Muscle of back (tissue), 11 donors: ENCODE results near the gene STX8. TPM values are rescaled to one million over a fixed set of nuclear protein-coding genes. Genes with fewer than 3 reads are reported as not detected.
"Not testable (repeated sequence)": the region's sequence is repeated elsewhere in the genome, so short reads cannot be mapped to it uniquely, and the experiment has no call there.

ENCODE experiments used
- DNase-seq, 3 donors: peaks; one replicate each; pipeline versions ENCODE4 v3.0.0 to v3.0.0-alpha.2; 2013
- polyA plus RNA-seq, 10 donors: library from polyadenylated mRNA; unstranded; fragments of 120-200 nt; gene quantifications; one replicate each; pipeline ENCODE4 v1.2.1, GENCODE V29; 2013; ENCODE audit not compliant: insufficient read length in 10 of 10

Gene STX8
- polyA plus RNA-seq, 10 donors = 43.2 to 49.1 (median 45.6) TPM

DNA sequence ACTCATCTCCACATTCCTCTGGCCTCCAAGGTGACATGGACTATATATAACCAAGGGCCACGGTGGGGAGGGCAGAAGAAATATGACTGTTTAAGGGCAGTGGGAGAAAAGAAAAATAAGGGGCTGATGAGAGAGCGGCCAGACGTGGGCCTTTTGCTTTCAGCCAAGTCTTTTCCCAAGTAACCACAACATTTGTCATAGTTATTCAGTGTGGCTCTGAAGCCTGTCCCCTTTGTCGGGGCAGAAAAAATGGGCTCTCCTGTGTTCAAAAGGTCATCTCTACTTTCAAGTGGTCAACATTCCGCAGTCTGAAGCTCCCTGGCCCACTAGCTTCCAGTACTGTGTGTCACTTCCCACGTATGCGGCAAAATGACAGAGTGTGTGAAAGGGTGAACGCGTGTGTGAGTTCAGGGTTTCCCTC lies 308.9 kb downstream of the STX8 start:
- DNase-seq = no peak

- no peak for DNase-seq
Measured at GRCh38 chr17:9266031-9266680, 309.5 kb downstream of the STX8 start.

GRCh38 chr17:9261081-9262012 lies 314.3 kb downstream of the STX8 start:
- no peak for DNase-seq

DNA sequence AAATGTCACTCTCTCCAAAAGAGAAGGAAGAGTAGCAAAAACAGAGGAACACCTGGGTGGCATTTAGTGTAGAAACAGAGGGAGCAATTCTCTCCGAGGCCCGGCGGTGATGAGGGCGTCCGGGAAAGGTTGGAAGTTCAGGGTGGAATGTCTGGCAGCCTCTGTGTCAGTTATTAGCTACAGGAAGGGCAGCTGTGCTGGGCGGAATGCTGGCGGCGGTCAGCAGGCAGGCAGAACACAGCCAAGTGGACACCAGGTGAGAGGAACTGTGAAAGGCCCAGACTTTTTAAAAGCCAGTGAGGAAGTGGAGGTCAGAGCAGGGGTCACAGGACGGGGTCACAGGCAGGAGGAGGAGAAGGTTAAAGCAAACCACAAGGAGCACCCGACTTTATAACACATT lies 316.2 kb downstream of the STX8 start:
- DNase-seq = peak in 1 of 3 donors; percentile 46

DNA sequence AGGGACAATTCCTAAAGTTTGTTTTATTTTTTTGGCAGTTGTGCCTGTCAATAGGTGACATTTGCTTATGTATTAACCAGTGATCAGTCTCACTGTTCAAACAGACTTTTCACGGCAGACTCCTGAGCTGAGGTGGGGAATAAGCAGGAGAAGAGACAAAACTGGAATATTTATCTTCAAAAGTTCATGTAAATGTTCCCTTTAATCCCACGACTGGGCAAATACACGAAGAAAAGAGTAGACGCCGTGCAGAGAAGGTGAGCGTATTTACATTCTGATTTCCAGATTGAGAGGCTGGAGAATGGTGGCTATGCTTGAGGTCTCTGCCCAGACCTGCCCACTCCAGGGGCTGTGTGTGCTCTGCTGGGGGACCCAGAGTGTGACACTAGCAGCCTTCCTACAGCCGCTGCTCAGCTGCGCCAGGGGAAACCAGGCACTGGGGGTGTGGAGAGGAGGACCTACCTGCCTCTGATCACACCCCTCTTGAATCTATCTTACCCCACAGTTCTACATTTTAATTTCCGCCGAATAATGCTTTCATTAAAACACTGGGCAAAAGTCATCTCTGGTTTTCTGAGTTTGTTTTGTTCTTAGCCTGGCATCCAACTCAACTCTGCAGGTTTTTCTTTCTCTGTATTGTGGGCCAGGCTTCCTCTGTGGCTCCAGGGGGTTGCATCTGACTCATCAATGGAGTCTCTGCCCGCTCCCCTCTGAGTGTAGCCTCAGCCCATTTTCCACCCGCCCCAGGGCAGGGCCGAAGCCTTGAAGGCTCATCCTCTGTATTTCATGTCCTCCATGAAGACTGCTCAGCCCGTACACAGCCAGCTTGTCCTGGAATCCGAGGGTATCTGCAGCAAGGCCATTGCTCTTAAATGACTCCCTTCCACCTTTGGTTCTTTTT lies 317.3 kb downstream of the STX8 start:
- DNase-seq = no peak

- not testable (repeated sequence) for DNase-seq
Measured at GRCh38 chr17:9257630-9257965, 318.0 kb downstream of the STX8 start.

DNA sequence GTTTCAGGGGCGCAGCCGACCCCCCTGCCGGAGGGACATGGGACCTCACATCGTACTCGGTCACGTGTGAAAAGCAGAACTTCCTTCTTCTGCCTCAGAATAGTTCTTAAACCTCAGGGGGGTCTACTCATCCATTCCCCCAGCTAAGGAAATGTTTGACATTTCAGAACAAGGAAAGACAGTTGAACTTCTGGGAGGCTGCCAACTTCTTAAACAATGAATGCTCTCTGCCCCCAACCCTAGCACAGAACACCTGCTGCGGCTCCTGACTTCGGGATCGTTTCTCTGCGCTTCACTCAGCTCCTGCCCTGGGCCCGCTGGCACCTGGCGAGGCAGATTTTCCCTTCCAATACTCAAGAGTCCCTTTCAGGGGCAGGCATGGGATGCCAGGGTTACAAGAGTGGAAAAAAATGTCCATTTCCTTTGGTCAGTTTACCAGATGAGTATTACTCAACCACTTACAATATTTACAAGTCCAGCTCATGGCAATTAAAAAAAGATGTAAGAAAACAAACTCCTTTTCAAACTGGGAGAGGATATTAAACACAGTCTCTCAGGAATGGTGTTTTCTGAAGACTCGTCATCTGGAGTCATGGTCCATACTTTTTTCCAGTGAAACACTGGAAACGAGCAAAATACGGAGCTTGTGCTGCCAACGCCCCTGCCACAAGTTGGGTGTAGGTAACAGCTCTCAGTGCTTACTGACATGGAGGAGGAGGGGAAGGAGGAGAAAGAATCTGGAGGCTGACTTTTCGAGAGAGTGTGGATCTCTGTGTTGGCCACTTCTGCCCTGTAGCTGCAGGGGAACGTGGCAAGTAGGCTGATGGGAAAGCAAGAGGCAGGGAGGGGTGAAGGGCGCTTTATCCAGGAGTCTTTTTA lies 318.6 kb downstream of the STX8 start:
- no peak for DNase-seq

DNA sequence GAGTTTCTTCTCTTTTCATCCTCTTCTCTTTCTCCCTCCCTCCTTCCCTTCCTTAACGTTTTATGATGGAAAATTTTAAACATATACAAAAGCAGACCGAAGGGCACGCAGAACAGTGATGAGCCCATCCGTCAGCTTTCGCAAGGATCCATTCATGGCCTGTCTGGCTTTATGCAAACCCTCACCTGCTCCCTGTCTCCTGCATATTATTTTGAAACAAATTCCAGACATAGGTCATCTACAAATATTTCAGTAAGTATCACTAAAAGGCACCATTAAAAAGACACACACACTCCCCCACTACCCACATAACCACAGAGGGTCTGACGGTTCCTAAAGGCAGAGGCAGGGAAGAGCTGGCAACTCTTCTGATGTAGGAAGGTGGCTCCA lies 319.3 kb downstream of the STX8 start:
- no peak for DNase-seq

GRCh38 chr17:9255833-9256232 lies 319.8 kb downstream of the STX8 start:
- no peak for DNase-seq

DNA sequence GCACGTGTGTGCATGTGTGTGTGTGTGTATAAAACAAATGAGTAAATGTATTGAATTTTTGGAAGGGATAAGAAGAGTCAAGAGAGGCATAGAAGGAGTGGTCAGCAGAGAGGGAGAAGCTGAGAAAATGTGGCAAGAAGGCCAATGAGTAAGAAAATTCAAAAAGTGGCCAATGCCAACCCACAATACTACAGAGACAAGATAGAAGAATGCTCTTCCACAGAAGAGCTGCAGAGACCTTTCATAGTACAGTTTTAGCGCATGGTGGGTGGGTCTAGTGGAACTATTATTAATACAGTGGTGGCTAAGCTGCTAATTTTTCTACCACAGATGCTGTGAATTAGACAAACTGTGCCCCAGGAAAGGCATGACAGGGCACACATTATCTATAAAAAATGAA lies 320.8 kb downstream of the STX8 start:
- no peak for DNase-seq

DNA sequence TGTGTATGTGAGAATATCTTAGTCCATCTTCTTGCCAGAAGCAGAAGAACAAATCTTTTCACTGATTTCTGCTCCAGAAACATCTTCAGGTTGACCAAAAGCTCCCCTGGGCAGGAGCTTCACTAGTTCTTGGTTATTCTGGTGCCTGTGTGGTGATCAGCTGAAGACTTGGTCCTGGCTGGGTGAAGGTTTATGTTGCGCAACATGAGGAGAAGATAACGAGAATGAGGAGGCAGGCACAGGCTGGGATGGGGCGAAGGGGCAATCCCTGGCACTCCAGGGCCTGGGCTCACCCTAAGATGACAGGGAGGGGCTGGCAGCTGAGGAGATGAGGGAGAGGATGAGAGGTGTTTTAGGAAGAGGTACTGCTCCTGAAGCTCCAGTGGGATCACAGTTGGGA lies 322.3 kb downstream of the STX8 start:
- no peak for DNase-seq

DNA sequence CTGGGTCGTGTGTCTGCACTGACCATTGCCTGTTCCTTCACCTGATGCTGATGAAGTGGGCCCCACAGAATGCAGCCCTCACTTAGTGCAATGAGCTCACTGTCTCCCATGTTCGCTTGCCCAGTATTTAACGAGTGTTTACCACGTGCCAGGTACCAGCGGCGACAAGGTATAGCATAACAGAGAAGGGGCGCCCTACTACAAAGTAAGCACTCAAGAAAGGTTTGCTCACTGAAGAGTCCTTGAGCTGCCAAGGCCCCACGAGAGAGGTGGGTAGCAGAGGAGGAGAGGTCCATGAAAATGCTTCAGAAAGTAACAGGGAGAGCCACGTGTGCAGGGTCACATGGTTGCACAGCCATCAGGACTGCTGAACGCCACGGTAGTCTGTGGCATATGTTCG lies 324.3 kb downstream of the STX8 start:
- DNase-seq = no peak

- DNase-seq = no peak
Measured at GRCh38 chr17:9249245-9249953, 326.2 kb downstream of the STX8 start.

DNA sequence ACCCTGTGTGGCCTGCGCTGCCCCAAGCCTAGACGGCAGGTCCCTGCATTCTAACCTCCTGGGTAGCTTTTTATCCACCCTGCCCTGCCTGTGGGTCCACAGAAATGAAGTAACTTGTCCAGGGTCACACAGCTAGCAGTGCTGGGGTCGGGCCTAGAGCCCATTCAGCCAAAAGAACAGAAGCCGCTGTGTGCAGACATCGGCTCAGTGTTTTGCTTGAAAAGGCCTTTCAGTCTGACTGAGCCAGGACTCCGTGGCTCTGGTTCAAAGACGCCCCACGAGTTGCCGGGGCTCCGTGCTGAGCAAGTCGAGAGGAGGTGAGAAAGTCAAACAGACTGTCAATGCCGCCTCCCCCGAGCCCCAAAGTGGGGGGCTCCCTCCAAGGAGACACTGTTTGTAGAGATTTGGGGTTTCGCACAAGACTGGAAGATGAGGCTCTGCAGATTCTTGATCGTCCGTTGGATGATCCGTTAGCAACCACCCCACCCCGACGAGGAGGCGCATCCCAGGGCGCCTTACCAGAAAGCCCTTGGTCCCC lies 328.1 kb downstream of the STX8 start:
- DNase-seq = no peak

DNA sequence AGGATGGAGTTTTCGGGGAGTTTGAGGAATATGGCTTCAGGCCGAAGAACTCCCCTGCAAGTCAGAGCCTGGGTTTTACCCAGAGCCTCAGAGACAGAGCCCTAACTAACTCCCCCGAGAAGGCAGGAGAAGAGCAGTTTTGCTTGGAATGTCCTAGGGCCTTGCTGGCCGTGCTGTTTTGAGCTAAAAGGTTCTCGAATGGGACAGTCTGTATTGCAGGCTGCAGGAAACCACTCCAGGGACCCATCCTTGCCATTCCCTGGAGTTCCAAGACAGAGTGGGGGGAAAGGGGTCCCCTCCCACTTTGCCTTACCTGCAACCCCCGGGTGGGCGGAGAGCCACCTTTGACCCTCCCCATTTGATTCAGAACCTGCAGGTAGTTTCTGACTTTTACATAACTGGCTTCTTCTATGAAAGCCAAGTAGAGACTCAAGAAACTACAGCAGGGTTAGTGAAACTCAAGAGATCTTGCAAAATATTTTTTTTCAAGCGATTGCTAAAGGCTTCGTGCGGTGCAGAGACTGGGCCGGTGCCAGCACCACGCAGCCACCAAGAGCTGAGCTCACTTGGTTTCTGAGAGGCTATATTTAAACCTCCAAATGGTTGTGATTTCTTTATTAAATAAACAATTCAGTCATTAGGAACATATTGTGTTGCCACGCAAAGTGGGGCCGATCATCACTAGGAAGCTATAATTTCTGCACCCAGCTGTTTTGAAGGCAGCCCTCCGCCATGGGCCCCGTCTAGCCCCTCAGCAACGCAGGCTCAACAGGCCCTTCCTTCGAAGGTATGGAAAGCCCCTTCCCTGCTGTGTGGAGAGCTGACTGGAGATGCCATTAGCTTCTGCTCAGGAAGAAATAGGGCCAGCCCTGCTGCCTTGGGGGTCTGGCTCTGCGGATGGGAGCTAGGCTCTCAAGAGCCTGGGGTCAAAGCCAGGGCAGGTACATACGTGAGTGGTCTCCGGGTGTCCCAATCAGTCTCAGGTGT lies 331.3 kb downstream of the STX8 start:
- DNase-seq = no peak

GRCh38 chr17:9242983-9243382 lies 332.6 kb downstream of the STX8 start:
- DNase-seq = no peak

GRCh38 chr17:9242497-9242881 lies 333.1 kb downstream of the STX8 start:
- DNase-seq = no peak

GRCh38 chr17:9241774-9242496 lies 333.7 kb downstream of the STX8 start:
- no peak for DNase-seq
